GM19467 (cell line): ENCODE data around the gene LYL1.
A peak's percentile ranks its signal among the peaks of the same experiment; 100 is the strongest.

Source experiments
- ATAC-seq: cut with Tn5 transposase; IDR thresholded peaks from one replicate; pipeline ENCODE4 v1.9.1; 2021; ENCODE audit warnings: mild to moderate bottlenecking, moderate library complexity; ENCODE audit not compliant: unreplicated experiment

The LYL1 gene

GRCh38 chr19:13078381-13078780, 24.3 kb downstream of the LYL1 start:
- ATAC-seq = no peak

- ATAC-seq = no peak
Observed at GRCh38 chr19:13077240-13077639, 25.4 kb downstream of the LYL1 start.

DNA sequence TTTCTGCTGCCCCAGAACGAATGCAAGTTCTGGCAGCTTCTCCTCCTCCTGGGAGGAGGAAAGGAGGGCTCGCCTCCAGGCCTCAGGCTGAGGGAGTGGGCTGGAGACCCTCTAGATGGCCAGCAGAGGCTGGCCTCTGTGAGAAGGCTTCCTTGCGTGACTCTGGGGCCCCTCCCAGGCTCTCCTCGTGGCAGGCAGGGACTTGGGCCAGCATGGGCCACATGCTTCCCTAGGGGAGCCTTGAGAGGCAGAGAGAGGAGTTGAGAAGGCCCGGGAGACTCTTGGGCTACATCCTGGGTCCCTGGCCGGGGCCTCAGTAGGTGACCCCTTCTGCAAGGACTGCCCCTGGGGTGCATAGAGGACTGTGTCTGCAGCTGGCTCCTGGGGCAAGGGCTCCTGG, 25.9 kb downstream of the LYL1 start:
- no peak for ATAC-seq

GRCh38 chr19:13076320-13076719, 26.3 kb downstream of the LYL1 start:
- no peak for ATAC-seq

DNA sequence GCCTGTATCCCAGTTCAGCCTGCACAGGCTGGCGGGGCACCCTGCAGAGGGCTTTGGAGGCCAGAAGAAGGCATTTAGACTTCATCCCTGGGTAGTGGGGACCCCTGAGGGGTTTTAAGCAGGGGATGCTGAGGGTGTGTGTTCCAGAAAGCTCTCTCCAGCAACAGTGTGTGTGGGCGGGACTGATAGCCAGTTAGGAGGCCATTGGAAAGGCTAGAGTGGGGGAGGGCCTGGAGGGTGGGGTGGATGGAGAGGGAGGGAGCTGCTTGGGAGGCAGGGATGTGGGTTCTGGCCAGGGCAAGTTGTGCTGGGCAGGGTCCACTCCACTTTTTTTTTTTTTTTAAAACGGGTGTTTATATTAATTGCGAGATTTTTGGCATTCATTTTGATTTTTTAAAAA, 28.3 kb downstream of the LYL1 start:
- no peak for ATAC-seq

GRCh38 chr19:13073263-13073662, 29.4 kb downstream of the LYL1 start:
- no peak for ATAC-seq

GRCh38 chr19:13072188-13072908, 30.3 kb downstream of the LYL1 start:
- ATAC-seq = no peak

DNA sequence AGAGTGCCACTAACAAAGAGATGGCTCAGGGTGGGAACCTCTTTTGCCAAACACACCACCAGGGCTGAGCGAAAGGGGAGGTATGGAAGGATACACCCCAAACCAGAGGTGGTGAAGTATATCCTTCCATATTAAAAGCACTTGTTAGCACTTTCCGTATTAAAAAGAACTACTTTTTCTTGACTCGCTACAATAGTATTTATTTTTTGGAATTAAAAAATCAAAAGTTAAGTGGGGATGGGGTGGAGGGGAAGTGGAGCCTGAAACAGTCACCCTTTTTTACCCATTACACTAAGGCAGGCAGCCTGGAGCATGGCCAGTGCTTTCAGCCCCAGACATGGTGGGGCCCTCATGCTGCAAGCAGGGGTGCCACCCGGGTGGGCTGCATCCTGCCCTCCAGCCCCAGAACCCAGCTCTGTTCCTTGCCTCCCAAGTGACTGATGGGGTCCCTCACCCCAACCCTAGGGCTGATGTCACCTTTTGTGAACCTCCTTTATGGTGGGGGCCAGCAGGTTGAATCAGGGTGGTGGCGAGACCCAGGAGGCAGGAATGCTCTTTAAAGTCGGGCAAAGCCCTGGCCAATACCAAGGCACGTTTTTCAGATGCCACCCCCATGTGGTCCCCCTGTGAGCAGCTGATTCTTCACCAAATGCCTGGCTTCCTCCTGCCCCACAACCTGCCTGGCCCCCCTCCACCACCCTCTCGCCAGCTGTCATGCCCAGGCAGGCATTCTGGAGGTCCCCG, 31.0 kb downstream of the LYL1 start:
- ATAC-seq = no peak

DNA sequence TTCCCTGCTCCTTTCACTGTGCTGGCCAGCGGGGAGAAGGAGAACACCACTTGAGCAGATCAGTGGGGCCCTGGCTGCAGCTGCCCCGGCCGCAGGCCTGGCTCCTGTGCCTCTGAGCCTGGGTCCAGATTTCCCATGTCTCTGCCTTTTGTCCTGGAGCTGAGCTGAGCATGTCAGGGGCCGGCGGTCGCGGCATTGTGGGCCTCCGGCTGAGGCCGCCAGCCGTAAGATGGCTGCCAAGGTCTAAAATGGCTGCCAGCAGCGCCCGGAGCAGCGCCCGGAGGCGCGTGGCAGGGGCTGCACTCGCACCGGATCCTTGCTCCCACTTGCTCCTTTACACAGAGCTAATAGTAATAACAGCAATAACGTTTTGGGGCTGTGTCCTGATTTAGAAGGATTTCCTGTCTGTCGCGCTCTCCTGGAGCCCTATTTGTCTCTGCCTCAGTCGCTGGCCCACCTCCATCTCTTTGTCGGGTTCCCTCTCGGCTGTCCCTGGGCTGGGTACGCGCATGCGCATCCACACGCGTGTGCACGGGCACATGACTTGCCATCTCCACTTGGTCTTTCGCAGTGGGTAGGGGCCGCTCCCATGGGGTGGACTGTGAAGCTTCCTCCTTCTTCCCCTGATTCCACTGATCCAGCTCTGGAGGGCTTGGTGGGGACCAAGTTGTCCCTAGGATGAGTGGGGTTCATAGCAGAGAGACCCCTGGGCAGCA, 32.1 kb downstream of the LYL1 start:
- ATAC-seq = no peak

- no peak for ATAC-seq
Observed at GRCh38 chr19:13069415-13070359, 33.0 kb downstream of the LYL1 start.

- ATAC-seq = no peak
Observed at GRCh38 chr19:13068085-13068846, 34.4 kb downstream of the LYL1 start.

- ATAC-seq = no peak
Observed at GRCh38 chr19:13066933-13067807, 35.5 kb downstream of the LYL1 start.

DNA sequence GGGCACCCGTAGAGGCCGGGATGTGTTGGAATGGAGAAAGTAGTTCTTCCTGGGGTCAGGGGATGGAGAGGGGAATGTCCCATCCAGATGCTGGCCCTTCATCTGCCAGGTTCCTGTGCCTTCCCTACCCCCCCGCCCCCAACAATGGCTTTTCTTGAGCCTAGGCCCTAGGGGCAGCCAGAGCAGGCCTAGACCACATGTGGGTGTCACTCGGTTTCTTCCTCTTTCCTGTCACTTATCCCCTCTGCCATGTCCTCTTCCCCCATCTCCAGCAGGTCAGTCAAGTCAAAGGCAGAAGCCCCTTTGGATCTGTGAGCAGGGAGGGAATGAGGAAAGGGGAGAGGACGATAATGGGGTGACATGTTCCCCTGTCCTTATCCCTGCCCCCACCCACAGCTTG, 36.4 kb downstream of the LYL1 start:
- no peak for ATAC-seq

DNA sequence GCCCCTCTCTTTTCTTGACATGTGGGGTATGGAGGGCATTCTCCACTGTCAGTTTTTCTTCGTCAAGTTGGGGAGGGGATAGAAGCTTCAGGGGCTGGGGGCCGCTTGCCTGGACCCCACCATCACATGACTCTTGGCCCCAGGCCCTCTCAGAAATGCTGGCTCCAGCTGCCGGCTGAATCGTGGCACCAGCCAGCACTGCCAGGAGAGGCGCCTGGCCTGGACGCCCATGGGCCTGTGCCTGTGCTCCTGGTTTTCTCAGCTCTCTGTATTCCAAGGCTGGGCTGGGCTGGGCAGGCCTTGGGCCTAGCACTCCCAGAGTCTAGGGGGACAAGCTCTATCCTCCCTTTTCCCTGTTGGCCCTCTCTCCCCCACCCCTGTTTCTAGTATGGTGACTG, 38.6 kb downstream of the LYL1 start:
- ATAC-seq = no peak

GRCh38 chr19:13063461-13064091, 39.1 kb downstream of the LYL1 start:
- ATAC-seq = no peak

GRCh38 chr19:13062317-13062716, 40.3 kb downstream of the LYL1 start:
- ATAC-seq = no peak

GRCh38 chr19:13060964-13061927, 41.4 kb downstream of the LYL1 start:
- ATAC-seq = peak; percentile 63
